ENCODE measurements around the gene GORAB. TPM values are rescaled to one million over a fixed set of nuclear protein-coding genes. Genes with fewer than 3 reads are reported as not detected.

Gene GORAB
- total and polyA plus RNA-seq, 2 donors (not counting 3 experiments of a cell fraction or from before 2014, with no cell fraction given) = 4.4 to 6.4 TPM

DNA sequence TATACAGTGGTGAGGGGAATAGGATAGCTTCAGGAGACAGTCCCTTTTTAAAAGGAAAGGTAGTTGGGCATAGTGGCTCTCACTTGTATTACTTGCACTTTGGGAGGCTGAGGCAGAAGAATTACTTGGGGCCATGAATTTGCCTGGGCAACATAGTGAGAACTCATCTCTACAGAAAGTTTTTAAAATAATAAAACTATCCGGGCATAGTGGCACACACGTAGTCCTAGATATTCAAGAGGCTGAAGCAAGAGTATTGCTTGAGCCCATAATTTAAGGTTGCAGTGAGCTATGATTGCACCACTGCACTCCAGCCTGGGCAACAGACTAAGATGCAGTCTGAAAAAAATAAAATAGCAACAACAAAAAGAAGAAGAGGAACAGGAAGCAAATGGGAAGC, 27.2 kb downstream of the GORAB start:
- Histone ChIP-seq H3K4me3 (replicated peaks in 1 of 3; ENCODE audit: insufficient read depth in 1 of 3, low read depth in 1 of 3, low read length in 3 of 3) (no peak overlapping the region), H3K79me2 (ENCODE audit: control insufficient read depth, insufficient read depth, low read length) (no peaks in the 10 kb centered on the region), H4K20me1 (replicated peaks; ENCODE audit: control insufficient read depth, extremely low read depth, insufficient read depth, low read length) (no peaks in the 10 kb centered on the region), H3K27me3 (ENCODE audit: control insufficient read depth in 2 of 2, insufficient read depth in 2 of 2, low read length in 2 of 2) (no peaks in the 10 kb centered on the region), H3K4me1 (ENCODE audit: control insufficient read depth, extremely low read depth, insufficient read depth, low read length) (peaks cover 20% of the 10 kb centered on the region), H3K9ac (replicated peaks; ENCODE audit: extremely low read depth, insufficient read depth, low read length) (no peak overlapping the region), H3K4me2 (ENCODE audit: insufficient read depth, low read length) (no peak overlapping the region), H3K27ac (ENCODE audit: insufficient read depth, low read depth, low read length) (no peak overlapping the region), H3K9me3 (replicated peaks; ENCODE audit: control insufficient read depth, insufficient read depth, low read length) (no peaks in the 10 kb centered on the region), H2AFZ (ENCODE audit: low read depth, low read length) (no peak overlapping the region), H3K9me1 (replicated peaks; ENCODE audit: control insufficient read depth, extremely low read depth, insufficient read depth, low read length) (no peaks in the 10 kb centered on the region), H3K36me3 (ENCODE audit: control insufficient read depth in 2 of 2, extremely low read depth in 1 of 2, insufficient read depth in 2 of 2, low read length in 2 of 2) (no peaks in the 10 kb centered on the region)
- TF ChIP-seq EZH2 (IDR thresholded peaks at IDR 0.05; ENCODE audit: borderline replicate concordance, low read depth, low read length, severe bottlenecking) (no peak), JUN (IDR thresholded peaks at IDR 0.05; ENCODE audit: borderline replicate concordance, insufficient read depth, insufficient read length, low read depth) (no peak), MYC (IDR thresholded peaks at IDR 0.05; ENCODE audit: low read depth, low read length) (no peak), FOS (IDR thresholded peaks at IDR 0.05; ENCODE audit: borderline replicate concordance, insufficient read depth, low read length) (no peak), POLR2AphosphoS5 (IDR thresholded peaks at IDR 0.05; ENCODE audit: insufficient read depth, low read depth, low read length) (no peak), POLR2A (IDR thresholded peaks at IDR 0.05; ENCODE audit: low read depth, low read length) (no peak), GATA2 (IDR thresholded peaks at IDR 0.05; ENCODE audit: insufficient read depth, insufficient read length, low read depth, low read length) (no peak)
- TF ChIP-seq, protein P1, sequence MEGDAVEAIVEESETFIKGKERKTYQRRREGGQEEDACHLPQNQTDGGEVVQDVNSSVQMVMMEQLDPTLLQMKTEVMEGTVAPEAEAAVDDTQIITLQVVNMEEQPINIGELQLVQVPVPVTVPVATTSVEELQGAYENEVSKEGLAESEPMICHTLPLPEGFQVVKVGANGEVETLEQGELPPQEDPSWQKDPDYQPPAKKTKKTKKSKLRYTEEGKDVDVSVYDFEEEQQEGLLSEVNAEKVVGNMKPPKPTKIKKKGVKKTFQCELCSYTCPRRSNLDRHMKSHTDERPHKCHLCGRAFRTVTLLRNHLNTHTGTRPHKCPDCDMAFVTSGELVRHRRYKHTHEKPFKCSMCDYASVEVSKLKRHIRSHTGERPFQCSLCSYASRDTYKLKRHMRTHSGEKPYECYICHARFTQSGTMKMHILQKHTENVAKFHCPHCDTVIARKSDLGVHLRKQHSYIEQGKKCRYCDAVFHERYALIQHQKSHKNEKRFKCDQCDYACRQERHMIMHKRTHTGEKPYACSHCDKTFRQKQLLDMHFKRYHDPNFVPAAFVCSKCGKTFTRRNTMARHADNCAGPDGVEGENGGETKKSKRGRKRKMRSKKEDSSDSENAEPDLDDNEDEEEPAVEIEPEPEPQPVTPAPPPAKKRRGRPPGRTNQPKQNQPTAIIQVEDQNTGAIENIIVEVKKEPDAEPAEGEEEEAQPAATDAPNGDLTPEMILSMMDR (IDR thresholded peaks at IDR 0.05; ENCODE audit: extremely low read depth in 1 of 2, insufficient read depth in 1 of 2, low read depth in 1 of 2, low read length in 2 of 2) = no peak
- TF ChIP-seq, protein P2, sequence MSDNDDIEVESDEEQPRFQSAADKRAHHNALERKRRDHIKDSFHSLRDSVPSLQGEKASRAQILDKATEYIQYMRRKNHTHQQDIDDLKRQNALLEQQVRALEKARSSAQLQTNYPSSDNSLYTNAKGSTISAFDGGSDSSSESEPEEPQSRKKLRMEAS (IDR thresholded peaks at IDR 0.05; ENCODE audit: insufficient read depth, insufficient read length) = no peak
- DNase-seq (ENCODE audit: low read depth, low spot score) (no peak), FAIRE-seq (no peak)
- BruUV-seq (replicated peaks) = no TSS peak
- ChIA-PET CTCF (no interaction called here), POLR2A (no interaction called here)
- dilution Hi-C loops (cut with MboI; ENCODE audit: extremely low pct_ligation_motif_present, low sequenced_read_pairs) = no loop called here
- intact Hi-C loops (cut with micrococcal nuclease) = no loop called here

Data from endothelial cell of umbilical vein (primary cell).